ENCODE results near the gene IL23A.

GRCh38 chr12:56385873-56386272, 47.2 kb downstream of the IL23A start:
- TF ChIP-seq POLR2AphosphoS5 (IDR thresholded peaks at IDR 0.05; ENCODE audit: low read depth, low read length) (no peak), POLR2A (IDR thresholded peaks at IDR 0.05; ENCODE audit: low read depth, low read length) (no peak), TAF1 (IDR thresholded peaks at IDR 0.05; ENCODE audit: borderline replicate concordance, low read depth, low read length) (no peak)
